OCI-LY3 (cell line): ENCODE measurements around the gene LSS.

Experiments
- H2AFZ ChIP-seq: fragments of 200-600, 300-600 bp; shearing (Covaris generic); 2 replicates; pipeline ENCODE4 v1.6.0; 2014; ENCODE audit warnings: antibody characterized with exemption, low read depth, low read length
- H3K27ac ChIP-seq: fragments of 200-600, 300-600 bp; sonication (generic); 2 replicates; pipeline ENCODE4 v1.5.1; 2014; ENCODE audit warnings: mild to moderate bottlenecking, low read length, moderate library complexity, mixed read lengths
- H3K27me3 ChIP-seq: fragments of 200-600, 300-600 bp; sonication (generic); 2 replicates; pipeline ENCODE4 v1.6.1; 2014; ENCODE audit warnings: low read depth, low read length, mixed read lengths
- H3K36me3 ChIP-seq: fragments of 200-600, 300-600 bp; sonication (generic); replicated peaks from 2 replicates; pipeline ENCODE3; 2014; ENCODE audit warnings: low read depth, low read length, mixed read lengths
- H3K4me1 ChIP-seq: fragments of 300-600, 200-600 bp; sonication (generic); 2 replicates; pipeline ENCODE4 v1.6.1; 2014; ENCODE audit warnings: low read length, mixed read lengths
- H3K4me2 ChIP-seq: fragments of 200-600, 300-600 bp; sonication (generic); 2 replicates; pipeline ENCODE4 v1.6.1; 2014; ENCODE audit warnings: low read length, mixed read lengths
- H3K4me3 ChIP-seq: fragments of 300-600, 200-600 bp; sonication (generic); 2 replicates; pipeline ENCODE4 v1.5.1; 2014; ENCODE audit warnings: antibody characterized with exemption, mild to moderate bottlenecking, low read length, moderate library complexity
- H3K79me2 ChIP-seq: fragments of 300-600, 200-600 bp; shearing (Covaris generic); 2 replicates; pipeline ENCODE4 v1.6.1; 2014; ENCODE audit warnings: mild to moderate bottlenecking, low read length, mixed read lengths
- H3K9ac ChIP-seq: fragments of 300-600, 200-600 bp; shearing (Covaris generic); 2 replicates; pipeline ENCODE4 v1.6.0; 2014; ENCODE audit warnings: mild to moderate bottlenecking, low read length, moderate library complexity
- H3K9me3 ChIP-seq: fragments of 200-600, 300-600 bp; shearing (Covaris generic); 2 replicates; pipeline ENCODE4 v1.6.1; 2014; ENCODE audit warnings: low read length, mixed read lengths; ENCODE audit not compliant: insufficient read depth
- H4K20me1 ChIP-seq: fragments of 200-600, 300-600 bp; sonication (generic); 2 replicates; pipeline ENCODE4 v1.6.1; 2016; ENCODE audit warnings: low read length, mixed read lengths; ENCODE audit not compliant: insufficient read depth
- CTCF ChIP-seq: fragments of 200-600, 300-600 bp; sonication (generic); IDR thresholded peaks from 2 replicates; pipeline ENCODE4 v1.5.1; 2014; ENCODE audit warnings: antibody characterized with exemption, low read length, low read depth
- EZH2phosphoT487 ChIP-seq: fragments of 200-600 bp; shearing (Covaris generic); IDR thresholded peaks from 2 replicates; pipeline ENCODE4 v1.6.1; 2018; ENCODE audit warnings: antibody characterized with exemption, mixed run types, low read depth

Gene LSS

GRCh38 chr21:46161633-46162592 is 66.7 kb downstream of the LSS start:
- H3K4me2 ChIP-seq, result no peak overlapping the region

DNA sequence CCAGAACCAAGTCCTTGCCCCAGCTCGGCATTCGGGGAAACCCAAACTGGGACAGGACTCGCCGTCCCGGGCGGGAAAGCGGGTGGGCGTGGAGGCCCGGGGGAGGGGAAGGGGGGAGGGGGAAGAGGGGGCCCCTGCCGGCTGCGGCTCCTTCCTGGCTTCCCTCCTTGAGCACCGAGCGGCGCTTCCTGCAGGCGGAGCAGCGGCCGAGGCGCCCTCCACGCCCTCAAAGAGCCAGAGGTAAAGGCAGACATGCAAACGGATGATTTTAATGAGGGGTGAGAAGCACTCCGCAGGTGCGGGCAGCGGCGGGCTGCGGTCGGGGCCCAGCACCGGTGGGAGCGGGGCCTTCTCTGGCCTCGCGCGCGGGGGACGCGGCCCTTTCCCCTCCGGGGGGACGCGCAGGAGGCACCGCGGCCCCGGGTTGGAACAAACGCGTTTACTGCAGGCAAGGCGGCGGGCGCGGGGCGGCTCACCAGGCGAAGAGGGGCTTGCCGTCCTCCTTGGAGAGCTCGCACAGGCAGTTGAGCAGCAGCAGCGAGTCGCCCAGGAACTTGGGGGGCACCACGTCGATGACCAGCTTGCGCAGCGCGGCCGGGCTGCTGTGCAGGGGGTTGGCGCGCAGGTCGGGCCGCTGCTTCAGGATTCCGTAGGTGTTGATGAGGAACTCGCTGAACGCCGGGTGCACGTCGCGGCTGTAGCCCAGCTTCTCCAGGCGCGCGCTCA is 67.5 kb downstream of the LSS start:
- no peak overlapping the region for H3K4me3 ChIP-seq
- no peak overlapping the region for H3K4me2 ChIP-seq
- H3K27ac ChIP-seq, result no peak overlapping the region
- TF ChIP-seq EZH2phosphoT487 (no peak), CTCF (no peak)
- no peaks in the 10 kb centered on the region for H3K9me3 ChIP-seq
- H3K79me2 ChIP-seq, result no peaks in the 10 kb centered on the region
- no peak overlapping the region for H3K9ac ChIP-seq
- no peaks in the 10 kb centered on the region for H3K36me3 ChIP-seq
- H2AFZ ChIP-seq, result no peak overlapping the region
- no peaks in the 10 kb centered on the region for H3K27me3 ChIP-seq
- H3K4me1 ChIP-seq, result no peaks in the 10 kb centered on the region
- no peaks in the 10 kb centered on the region for H4K20me1 ChIP-seq

More at GRCh38 chr21:46161633-46162592, 66.7 kb downstream of the LSS start:
- no peak overlapping the region for H3K27ac ChIP-seq
- no peak overlapping the region for H3K9ac ChIP-seq
- H2AFZ ChIP-seq, result no peak overlapping the region
- H3K79me2 ChIP-seq, result no peaks in the 10 kb centered on the region
- TF ChIP-seq CTCF (no peak), EZH2phosphoT487 (no peak)
- H3K36me3 ChIP-seq, result no peaks in the 10 kb centered on the region
- H3K4me3 ChIP-seq, result no peak overlapping the region
- H3K27me3 ChIP-seq, result no peaks in the 10 kb centered on the region
- H3K4me1 ChIP-seq, result no peaks in the 10 kb centered on the region
- no peaks in the 10 kb centered on the region for H4K20me1 ChIP-seq
- H3K9me3 ChIP-seq, result no peaks in the 10 kb centered on the region

DNA sequence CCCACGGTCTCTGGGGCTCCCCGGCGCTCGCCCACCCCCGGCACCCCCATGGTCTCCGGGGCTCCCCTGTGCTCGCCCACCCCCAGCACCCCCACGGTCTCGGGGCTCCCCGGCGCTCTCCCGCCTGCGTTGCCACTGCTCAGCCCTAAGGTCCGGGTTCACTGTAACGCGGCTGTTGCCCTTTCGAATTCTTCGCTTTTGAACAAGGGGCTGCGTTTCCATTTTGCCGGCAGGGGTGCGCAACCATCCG is 68.0 kb downstream of the LSS start:
- H3K9me3 ChIP-seq, result no peaks in the 10 kb centered on the region
- no peaks in the 10 kb centered on the region for H4K20me1 ChIP-seq
- no peak overlapping the region for H3K9ac ChIP-seq
- H3K27ac ChIP-seq, result no peak overlapping the region
- H3K4me1 ChIP-seq, result no peaks in the 10 kb centered on the region
- no peak overlapping the region for H3K4me3 ChIP-seq
- no peaks in the 10 kb centered on the region for H3K36me3 ChIP-seq
- no peak overlapping the region for H3K4me2 ChIP-seq
- TF ChIP-seq CTCF (no peak), EZH2phosphoT487 (no peak)
- no peak overlapping the region for H2AFZ ChIP-seq
- H3K27me3 ChIP-seq, result no peaks in the 10 kb centered on the region
- no peaks in the 10 kb centered on the region for H3K79me2 ChIP-seq

DNA sequence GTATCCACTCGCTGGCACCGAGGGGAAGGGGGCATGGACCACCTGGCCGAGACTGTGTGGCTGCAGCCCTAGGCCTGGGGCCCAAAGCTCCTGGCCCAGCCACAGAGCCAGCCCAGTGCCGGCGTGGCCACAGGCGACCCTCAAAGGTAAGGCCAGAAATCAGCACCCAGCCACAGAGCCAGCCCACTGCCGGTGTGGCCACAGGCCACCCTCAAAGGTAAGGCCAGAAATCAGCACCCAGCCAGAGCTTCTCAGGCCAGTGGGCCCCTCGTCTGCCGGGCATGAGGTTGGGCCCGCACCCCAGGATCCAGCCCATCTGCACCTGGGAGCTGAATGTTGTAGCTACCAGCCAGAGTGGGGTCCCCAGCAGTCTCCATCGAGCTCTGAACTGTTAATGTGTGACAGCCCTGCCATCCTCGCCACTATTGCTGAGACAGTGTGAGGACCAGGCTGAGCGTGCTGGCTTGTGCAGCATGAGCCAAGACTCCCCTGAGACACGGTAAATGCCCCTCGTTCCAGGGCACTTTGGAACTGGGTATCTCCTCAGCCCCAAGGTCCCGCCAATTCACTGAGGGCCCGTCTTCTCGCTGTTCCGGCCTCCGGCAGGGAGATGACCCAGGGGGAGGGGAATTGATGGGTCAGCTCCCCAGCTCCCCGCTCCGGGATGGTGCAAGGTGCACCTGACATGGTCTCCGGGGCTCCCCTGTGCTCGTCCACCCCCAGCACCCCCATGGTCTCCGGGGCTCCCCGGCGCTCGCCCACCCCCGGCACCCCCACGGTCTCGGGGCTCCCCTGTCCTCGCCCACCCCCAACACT is 68.5 kb downstream of the LSS start:
- no peaks in the 10 kb centered on the region for H3K27me3 ChIP-seq
- H2AFZ ChIP-seq, result no peak overlapping the region
- H3K27ac ChIP-seq, result no peak overlapping the region
- H3K79me2 ChIP-seq, result no peaks in the 10 kb centered on the region
- H3K4me2 ChIP-seq, result no peak overlapping the region
- H3K9me3 ChIP-seq, result no peaks in the 10 kb centered on the region
- no peaks in the 10 kb centered on the region for H4K20me1 ChIP-seq
- H3K36me3 ChIP-seq, result no peaks in the 10 kb centered on the region
- no peak overlapping the region for H3K9ac ChIP-seq
- H3K4me1 ChIP-seq, result no peaks in the 10 kb centered on the region
- TF ChIP-seq CTCF (no peak), EZH2phosphoT487 (no peak)
- no peak overlapping the region for H3K4me3 ChIP-seq
